Raji (cell line): Measurements from ENCODE around the gene SLC13A2.

Experiments used
- POLR2A ChIP-seq: IDR thresholded peaks from 2 replicates; pipeline ENCODE4 v1.6.1; 2011; ENCODE audit warnings: low read depth, low read length, control low read depth; ENCODE audit not compliant: insufficient read depth

The SLC13A2 gene

DNA sequence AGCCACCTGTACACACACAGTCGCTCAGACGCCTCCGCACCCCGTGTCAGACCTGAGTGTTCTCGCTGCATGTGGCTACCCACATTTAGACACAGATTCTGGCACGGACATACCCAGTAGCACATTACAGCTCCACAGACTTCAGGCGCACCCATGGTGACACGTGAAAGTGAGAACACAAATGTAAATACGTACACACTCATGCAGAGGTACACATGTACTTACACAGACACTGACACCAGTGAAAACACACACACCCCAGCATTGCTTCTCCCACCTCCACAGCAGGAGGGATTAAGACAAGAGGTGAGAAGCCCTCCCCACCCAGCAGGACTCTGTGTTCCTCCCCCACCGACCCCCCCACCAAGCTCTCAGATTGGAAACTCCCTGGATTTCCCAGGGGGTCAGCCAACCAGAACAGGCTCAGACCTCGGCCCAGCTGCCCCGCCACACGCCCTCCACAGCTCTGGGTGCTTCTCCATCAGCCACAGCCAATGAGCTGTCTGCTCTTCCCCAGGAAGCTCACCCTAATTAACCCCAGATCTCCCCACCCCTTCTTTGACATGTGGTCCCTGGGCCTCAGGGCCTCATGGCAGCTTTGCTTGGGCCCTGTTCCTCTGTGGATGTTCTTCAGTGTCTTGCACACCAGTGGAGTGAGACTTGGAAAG lies 27.4 kb downstream of the SLC13A2 start:
- TF ChIP-seq POLR2A: peak; percentile 58

DNA sequence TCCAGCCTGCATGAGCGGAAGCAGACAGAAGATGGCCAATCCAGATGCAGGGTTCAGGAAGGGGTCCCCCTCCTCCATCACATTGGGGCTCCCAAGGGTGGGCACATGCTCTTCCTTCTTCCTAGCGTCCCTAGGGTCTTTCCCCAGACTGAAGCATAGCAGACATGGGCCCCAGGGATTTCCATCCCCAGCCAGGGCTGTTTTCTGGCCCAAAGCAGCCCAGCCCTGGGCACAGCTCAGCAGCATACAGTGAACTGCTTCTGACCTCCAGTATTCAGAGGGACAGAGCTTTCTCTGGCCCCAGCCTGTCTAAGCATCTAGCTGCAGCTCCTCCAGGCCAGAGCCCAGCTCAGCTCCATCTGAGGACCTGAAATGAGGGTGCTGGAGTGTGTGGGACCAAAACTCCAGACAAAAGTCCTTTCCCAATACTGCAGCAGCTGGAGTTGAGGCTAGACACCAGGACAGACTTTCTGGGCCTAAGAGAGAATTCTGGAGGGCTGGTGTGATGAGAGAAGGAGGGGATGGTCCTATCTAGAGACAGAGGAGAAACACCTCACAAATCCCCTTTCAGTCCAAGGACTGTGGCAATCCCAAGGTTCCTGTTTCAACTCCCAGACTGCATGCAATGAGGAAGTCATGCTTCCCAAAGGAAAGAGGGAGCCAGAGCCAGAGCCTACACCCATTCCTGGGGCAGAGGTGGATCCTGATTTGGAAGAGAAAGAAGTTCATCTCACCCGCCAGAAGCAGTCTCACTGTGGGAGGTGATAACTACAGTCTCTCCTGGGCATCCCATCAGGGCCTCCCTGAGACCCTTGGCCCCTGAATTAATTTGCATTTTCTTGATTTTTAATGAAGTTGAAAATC lies 28.2 kb downstream of the SLC13A2 start:
- TF ChIP-seq POLR2A: 0 out of 2 replicates have a peak, but pooled peaks have one; percentile 18

GRCh38 chr17:28503420-28503819 lies 30.0 kb downstream of the SLC13A2 start:
- TF ChIP-seq POLR2A: no peak

GRCh38 chr17:28505986-28506665 lies 32.7 kb downstream of the SLC13A2 start, which contains the start of gene FOXN1:
Gene FOXN1 (plus strand): TSS chr17:28506348. CDS start chr17:28523970, 17,622 bp downstream.
- no peak for TF ChIP-seq POLR2A

GRCh38 chr17:28506763-28507487 lies 33.5 kb downstream of the SLC13A2 start:
- TF ChIP-seq POLR2A: no peak

DNA sequence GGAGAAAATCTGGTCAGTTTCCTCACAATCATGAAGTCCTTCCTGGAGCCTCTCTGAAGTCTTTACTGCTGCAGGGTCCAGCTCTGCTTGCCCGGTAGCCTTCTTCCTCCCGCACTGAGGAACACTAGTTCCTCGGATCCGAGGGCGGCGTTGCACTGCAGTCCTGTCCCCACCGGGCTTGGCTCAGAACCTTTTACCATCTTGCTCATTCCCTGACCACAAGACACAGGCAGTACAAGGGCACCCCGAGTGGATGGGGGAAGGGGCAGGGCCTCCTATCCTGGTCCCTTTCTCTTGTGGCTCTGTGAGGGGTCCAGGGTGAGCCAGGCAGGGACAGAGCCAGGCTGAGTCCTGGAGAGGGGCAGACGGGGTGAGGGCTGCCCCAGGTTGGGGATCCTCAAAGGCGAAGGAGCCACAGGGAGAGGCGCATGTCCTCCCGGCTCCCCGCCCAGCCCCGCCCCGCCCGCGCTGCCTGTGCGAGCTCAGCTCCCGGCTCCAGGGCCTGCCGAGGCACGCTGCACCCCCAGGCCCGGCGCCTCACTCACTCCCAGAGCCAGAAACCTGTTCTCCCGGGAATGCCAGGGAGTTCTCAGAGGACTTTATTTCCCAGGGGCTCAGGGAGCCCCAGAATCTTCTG lies 34.2 kb downstream of the SLC13A2 start:
- no peak for TF ChIP-seq POLR2A

DNA sequence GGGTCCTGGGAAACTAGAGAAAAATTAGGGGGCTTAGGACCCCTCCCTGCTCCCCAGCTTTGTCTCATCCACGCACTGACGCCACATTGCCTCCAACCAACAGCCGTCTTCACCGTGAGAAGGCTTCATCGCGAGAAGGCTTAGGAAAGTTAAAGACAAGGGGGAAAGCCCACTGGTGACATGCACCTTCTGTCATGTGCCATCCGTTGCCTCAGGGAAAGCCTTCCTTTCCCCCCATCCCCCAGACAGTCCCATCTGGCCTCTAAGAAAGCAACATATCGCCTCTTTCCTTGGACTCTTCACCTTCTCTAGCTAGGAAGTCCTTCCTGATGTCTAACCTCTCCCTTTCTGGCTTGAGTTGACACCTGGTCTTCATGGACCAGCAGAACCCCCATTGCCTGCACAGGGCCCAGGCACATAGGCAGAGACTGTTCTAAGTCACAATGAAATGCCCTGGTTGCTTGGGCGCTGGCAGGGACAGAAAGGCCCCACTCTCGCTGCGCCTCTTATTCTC lies 34.8 kb downstream of the SLC13A2 start:
- no peak for TF ChIP-seq POLR2A

- TF ChIP-seq POLR2A: no peak
These were observed 36.3 kb downstream of the SLC13A2 start for GRCh38 chr17:28509789-28510188.

- TF ChIP-seq POLR2A: no peak
These were observed 38.5 kb downstream of the SLC13A2 start for GRCh38 chr17:28511858-28512461.

GRCh38 chr17:28513476-28513875 lies 40.0 kb downstream of the SLC13A2 start:
- no peak for TF ChIP-seq POLR2A

GRCh38 chr17:28514561-28515002 lies 41.1 kb downstream of the SLC13A2 start:
- TF ChIP-seq POLR2A: no peak

DNA sequence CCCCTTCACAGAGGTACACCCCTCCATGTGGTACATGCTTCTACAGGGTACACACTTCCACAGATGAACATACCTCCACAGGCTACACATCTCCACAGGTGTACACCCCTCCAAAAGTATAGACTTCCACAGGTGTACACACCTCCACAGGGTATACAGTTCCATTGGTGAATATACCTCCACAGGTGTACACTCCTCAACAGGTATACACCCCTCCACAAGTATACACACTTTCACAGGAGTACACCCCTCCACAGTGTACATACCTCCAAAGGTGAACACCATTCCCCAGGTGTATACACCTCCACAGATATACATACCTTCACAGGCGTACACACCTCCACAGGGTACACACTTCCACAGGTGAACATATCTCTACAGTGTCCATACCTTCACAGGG lies 42.1 kb downstream of the SLC13A2 start:
- TF ChIP-seq POLR2A: no peak

DNA sequence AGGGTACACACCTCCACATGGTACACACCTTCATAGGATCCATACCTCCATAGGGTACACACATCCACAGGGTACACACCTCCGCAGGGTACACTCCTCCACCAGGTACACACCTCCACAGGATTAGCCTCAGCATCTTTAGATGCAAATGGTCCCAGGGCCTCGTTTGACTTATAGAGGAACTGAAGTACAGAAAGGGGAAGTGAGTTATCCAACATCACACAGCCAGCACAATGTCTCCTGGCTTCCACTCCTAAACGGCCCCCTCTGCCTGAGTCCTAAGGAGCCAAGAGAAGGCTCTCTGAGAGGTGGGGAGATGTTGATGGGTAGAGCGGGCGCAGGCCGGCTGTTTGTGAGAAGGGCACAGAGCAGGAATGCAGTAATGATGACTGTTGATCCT lies 44.7 kb downstream of the SLC13A2 start:
- TF ChIP-seq POLR2A: no peak

- no peak for TF ChIP-seq POLR2A
These were observed 45.1 kb downstream of the SLC13A2 start for GRCh38 chr17:28518578-28518977.

- no peak for TF ChIP-seq POLR2A
These were observed 45.8 kb downstream of the SLC13A2 start for GRCh38 chr17:28519236-28519635.
